Pancreas (tissue), 10 donors: ENCODE data around the gene TRIM8. TPM values are rescaled to one million over a fixed set of nuclear protein-coding genes. Genes with fewer than 3 reads are reported as not detected.

Experiments used
- ATAC-seq, 4 donors: fragments of 200-7000 bp; cut with Tn5 transposase; one replicate each; pipeline versions ENCODE4 v1.8.0 to v1.9.1; 2020; ENCODE audit warnings: mild to moderate bottlenecking in 4 of 4, moderate library complexity in 4 of 4
- DNase-seq, 6 donors: peaks; one replicate each; pipeline ENCODE4 v3.0.0-alpha.2; 2020
- FAIRE-seq: peaks from 2 replicates; lab custom pipeline; 2012; peaks lifted over from hg19 to GRCh38; lab: Jason Lieb, UNC
- H3K27ac ChIP-seq, 4 donors: fragments of 200-600 bp; sonication (generic); 1 replicate in 3 of 4; 2 replicates in 1 of 4; pipeline versions ENCODE4 v1.5.0 to v1.8.0; 2020
- H3K27me3 ChIP-seq, 4 donors: fragments of 200-600 bp; one replicate each; pipeline ENCODE4 v1.8.0; 2021
- H3K36me3 ChIP-seq, 3 donors: fragments of 200-600 bp; sonication (generic) in 1 of 3; one replicate each; pipeline versions ENCODE4 v1.5.0 to v1.8.0; 2020 to 2021
- H3K4me1 ChIP-seq, 3 donors: fragments of 200-600 bp; one replicate each; pipeline ENCODE4 v1.8.0; 2021
- H3K4me3 ChIP-seq, 4 donors: fragments of 200-600 bp; sonication (generic) in 2 of 4; one replicate each; pipeline versions ENCODE4 v1.5.0 to v1.8.0; 2020 to 2021
- H3K9me3 ChIP-seq, 4 donors: fragments of 200-600 bp; one replicate each; pipeline ENCODE4 v1.8.0; 2021
- WGBS, 2 donors: extraction: QIAGEN DNeasy Blood & Tissue Kit; methylation state at CpG; one replicate each; pipeline ENCODE4 v1.1.7; 2013; 5-methylcytosine and 5-hydroxymethylcytosine counted together
- intact Hi-C, 3 donors: fragments of 100-400 bp; cut with DNase I; formaldehyde crosslinking; loops; one replicate each; pipeline versions ENCODE4 v1.11.1 to v1.14.2; 2022
- polyA plus RNA-seq, 2 donors: library from polyadenylated mRNA; stranded (reverse); fragments of 200-250 nt; gene quantifications; one replicate each; pipeline ENCODE4 v1.2.3, GENCODE V29; 2013
- total RNA-seq, 6 donors: library from RNA; stranded (reverse); fragmentation: NEBNext Ultra II Directional in 4 of 6; extraction: Animal tissue kit (Norgen Biotek cat#: 25700) in 4 of 6; gene quantifications; one replicate each; pipeline versions ENCODE4 v1.2.1 to v1.2.4, GENCODE V29; 2021 to 2023
- TF ChIP-seq, protein P1 (sequence below), 4 donors: fragments of 200-600 bp; sonication (generic) in 3 of 4; IDR thresholded peaks; one replicate each; pipeline versions ENCODE4 v1.5.0 to v1.8.0; 2021; ENCODE audit warnings: antibody characterized with exemption in 4 of 4
- donor health status: healthy with polysubstance abuse.
- donor health status: DM: no; HTN: no; CAD: no; lungs with moderate emphysema.
- donor health status: DM: no; HTN: no; CAD: no.
- donor health status: control.
- donor health status: control.
- donor health status: Bipolar disorder and iron deficiency.
- donor health status: DM: yes; HTN: yes; CAD: no.
- donor health status: DM: no; HTN: no; CAD: no.
- donor health status: DM: no; HTN: no; CAD: no.
- donor health status: DM: yes; HTN: yes; CAD: no.

Gene TRIM8
- total and polyA plus RNA-seq, 8 donors: 42.2 to 106 (median 74.1) TPM

DNA sequence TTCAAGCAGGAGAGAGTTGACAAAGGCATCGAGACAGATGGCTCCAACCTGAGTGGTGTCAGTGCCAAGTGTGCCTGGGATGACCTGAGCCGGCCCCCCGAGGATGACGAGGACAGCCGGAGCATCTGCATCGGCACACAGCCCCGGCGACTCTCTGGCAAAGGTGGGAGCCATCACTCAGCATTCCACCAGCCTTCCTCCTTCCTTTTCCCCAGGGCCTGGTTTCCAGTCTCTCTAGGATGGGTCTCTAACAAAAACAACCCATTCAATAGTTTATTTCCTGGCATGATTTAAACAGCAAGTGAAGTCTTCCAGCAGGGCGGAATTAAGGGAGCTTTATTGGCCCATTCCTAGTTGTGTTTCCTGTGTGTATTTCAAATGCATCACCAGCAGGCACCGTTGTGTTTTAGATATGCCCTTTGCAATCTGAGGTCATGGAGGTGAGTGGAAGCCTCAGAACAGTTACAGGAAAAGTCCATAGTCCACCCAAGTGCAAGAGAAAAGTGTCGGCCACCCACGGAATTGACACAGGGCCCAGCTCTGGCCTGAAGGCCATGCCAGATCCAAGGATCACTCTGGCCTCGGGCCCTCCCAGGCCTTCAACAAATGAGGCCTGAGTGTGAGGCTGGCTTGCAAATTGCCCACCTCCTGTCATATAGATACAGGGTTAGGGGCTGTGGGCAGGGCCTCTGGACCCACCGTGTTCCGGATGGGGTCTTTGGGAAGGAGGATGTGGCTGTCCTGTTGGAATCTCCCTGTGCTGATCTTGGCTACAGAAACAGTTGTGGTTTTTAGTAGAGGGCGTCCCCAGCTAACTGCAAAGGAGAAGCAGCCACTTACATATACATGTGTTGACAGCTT, 46.9 kb upstream of the TRIM8 start:
- peaks cover 0 to 4% (median 0%) of the 10 kb centered on the region in 3 donors for H3K4me1 ChIP-seq
- intact Hi-C loops: no loop called here
- DNase-seq (no peak), FAIRE-seq (no peak), ATAC-seq (no peak)
- no peak overlapping the region for H3K27ac ChIP-seq
- 68 to 72% methylated on average over 16 of the region's 16 CpGs for WGBS, 2 donors
- H3K27me3 ChIP-seq: no peaks in the 10 kb centered on the region
- H3K4me3 ChIP-seq: no peak overlapping the region
- TF ChIP-seq, protein P1, sequence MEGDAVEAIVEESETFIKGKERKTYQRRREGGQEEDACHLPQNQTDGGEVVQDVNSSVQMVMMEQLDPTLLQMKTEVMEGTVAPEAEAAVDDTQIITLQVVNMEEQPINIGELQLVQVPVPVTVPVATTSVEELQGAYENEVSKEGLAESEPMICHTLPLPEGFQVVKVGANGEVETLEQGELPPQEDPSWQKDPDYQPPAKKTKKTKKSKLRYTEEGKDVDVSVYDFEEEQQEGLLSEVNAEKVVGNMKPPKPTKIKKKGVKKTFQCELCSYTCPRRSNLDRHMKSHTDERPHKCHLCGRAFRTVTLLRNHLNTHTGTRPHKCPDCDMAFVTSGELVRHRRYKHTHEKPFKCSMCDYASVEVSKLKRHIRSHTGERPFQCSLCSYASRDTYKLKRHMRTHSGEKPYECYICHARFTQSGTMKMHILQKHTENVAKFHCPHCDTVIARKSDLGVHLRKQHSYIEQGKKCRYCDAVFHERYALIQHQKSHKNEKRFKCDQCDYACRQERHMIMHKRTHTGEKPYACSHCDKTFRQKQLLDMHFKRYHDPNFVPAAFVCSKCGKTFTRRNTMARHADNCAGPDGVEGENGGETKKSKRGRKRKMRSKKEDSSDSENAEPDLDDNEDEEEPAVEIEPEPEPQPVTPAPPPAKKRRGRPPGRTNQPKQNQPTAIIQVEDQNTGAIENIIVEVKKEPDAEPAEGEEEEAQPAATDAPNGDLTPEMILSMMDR (IDR thresholded peaks at IDR 0.05): no peak
- peaks cover 0 to 4% (median 0%) of the 10 kb centered on the region in 3 donors for H3K36me3 ChIP-seq
- no peaks in the 10 kb centered on the region for H3K9me3 ChIP-seq

DNA sequence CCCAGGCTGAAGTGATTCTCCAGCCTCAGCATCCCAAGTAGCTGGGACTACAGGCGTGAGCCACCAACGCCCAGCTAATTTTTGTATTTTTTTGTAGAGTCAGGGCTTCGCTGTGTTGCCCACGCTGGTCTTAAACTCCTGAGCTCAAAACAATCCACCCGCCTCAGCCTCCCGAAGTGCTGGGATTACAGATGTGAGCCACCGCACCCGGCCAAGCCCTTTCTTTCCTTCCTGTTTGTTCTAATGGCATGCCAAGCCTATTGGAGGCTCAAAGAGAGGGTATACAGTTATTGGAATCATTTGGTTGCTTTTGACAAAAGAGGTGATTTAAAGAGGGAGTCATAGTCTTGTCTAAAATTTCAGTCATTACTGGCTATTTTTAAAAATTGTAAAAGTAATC, 46.0 kb upstream of the TRIM8 start:
- DNase-seq (no peak), ATAC-seq (no peak), FAIRE-seq (no peak)
- Histone ChIP-seq H3K27me3 (no peaks in the 10 kb centered on the region), H3K27ac (no peak overlapping the region), H3K9me3 (no peaks in the 10 kb centered on the region), H3K36me3 (peaks cover 0 to 4% (median 0%) of the 10 kb centered on the region in 3 donors), H3K4me3 (no peak overlapping the region), H3K4me1 (no peaks in the 10 kb centered on the region)
- WGBS, 2 donors: 85% methylated on average over 8 of the region's 8 CpGs
- TF ChIP-seq, protein P1 (IDR thresholded peaks at IDR 0.05): no peak
- intact Hi-C loops: no loop called here

DNA sequence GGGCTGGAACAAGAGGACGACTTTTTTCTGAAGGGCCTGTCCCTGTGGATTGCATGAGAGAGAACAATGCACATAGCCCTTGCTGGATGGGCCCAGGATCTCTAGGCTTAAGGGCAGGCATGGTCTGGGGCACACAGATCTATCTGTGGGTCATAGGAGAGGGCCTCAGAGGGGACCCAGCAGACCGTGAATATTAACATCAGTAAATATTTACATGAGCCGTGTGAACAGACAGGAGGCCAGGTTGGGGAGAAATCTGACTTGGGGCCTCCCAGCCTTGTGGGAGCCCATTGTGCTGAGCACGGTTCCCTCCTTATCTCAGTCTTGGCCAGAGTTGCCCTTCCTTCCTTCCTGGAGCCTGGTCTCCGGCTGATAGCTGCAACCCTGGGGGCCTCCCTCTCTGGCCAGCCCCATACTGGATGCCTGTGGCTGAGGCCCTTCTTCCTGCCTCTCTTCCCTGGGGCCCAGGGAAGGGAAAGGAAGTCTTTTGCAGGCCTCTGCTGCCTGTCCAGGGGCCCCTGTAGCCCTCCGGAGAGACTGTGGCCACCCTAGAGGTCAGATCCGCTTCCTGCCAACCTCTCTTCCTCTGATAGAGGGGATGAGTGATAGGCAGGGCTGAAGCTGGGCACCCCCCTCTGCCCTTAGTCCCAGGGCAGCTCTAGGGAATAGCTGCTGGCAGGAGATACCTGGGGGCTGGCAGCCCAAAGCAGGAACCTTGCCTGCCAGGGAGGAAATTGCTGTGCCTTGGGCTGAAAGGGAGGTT, 44.5 kb upstream of the TRIM8 start:
- peak in 2 of 4 donors; percentile 25 to 40 for ATAC-seq
- H3K4me3 ChIP-seq: no peak overlapping the region
- no peak for DNase-seq
- no peaks in the 10 kb centered on the region for H3K27me3 ChIP-seq
- peaks cover 0 to 4% (median 0%) of the 10 kb centered on the region in 3 donors for H3K36me3 ChIP-seq
- TF ChIP-seq, protein P1 (IDR thresholded peaks at IDR 0.05): no peak
- no peak for FAIRE-seq
- H3K4me1 ChIP-seq: no peaks in the 10 kb centered on the region
- WGBS, 2 donors: 40 to 48% methylated on average over 7 of the region's 7 CpGs
- no peaks in the 10 kb centered on the region for H3K9me3 ChIP-seq
- H3K27ac ChIP-seq: peak overlapping the region in 1 of 4 donors; percentile 1
- intact Hi-C loops: no loop called here

DNA sequence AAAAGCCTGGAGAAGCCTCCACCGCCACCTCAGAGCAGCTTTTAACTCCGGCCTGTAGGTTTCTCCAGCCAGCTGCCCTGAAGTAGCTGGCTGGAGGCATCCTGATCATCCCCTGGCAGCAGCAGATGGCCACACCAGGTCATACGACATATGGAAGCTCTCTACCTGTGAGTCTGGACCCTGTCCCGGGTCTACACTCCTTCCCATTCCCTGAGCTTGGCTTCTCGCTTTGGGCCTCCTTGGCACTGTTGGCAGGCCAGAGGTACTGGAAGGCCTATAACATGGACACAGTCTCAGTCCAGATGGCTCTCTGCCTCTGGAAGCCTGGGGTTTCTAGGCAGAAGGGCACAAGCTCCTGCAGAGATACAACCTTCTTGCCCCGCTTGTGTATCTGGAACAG, 43.5 kb upstream of the TRIM8 start:
- WGBS, 2 donors: 86 to 89% methylated on average over 6 of the region's 6 CpGs
- intact Hi-C loops: no loop called here
- TF ChIP-seq, protein P1 (IDR thresholded peaks at IDR 0.05): no peak
- no peak for FAIRE-seq
- no peak for ATAC-seq
- no peak overlapping the region for H3K27ac ChIP-seq
- H3K27me3 ChIP-seq: no peaks in the 10 kb centered on the region
- H3K9me3 ChIP-seq: no peaks in the 10 kb centered on the region
- peaks cover 0 to 4% (median 0%) of the 10 kb centered on the region in 3 donors for H3K36me3 ChIP-seq
- H3K4me3 ChIP-seq: no peak overlapping the region
- DNase-seq: no peak
- H3K4me1 ChIP-seq: no peaks in the 10 kb centered on the region
